ENCODE data around the gene SPARC.

SPARC gene

GRCh38 chr5:151651997-151652645 is 34.6 kb downstream of the SPARC start:
- H3K9me3 ChIP-seq = no peaks in the 10 kb centered on the region
- intact Hi-C loops (cut with DNase I; ENCODE audit: low total_unique reads) = no loop called here
- no peaks in the 10 kb centered on the region for H3K36me3 ChIP-seq
- no peak overlapping the region for H3K4me3 ChIP-seq
- H3K27me3 ChIP-seq = no peaks in the 10 kb centered on the region
- DNase-seq = peak; percentile 82 to 90
- peak; percentile 83 to 89 for TF ChIP-seq CTCF (IDR thresholded peaks at IDR 0.05)
- no peaks in the 10 kb centered on the region for H3K4me1 ChIP-seq
- no peak overlapping the region for H3K27ac ChIP-seq

GRCh38 chr5:151648988-151649387 is 37.7 kb downstream of the SPARC start:
- intact Hi-C loops (cut with DNase I; ENCODE audit: low total_unique reads) = loop anchor here (5.0 kb wide), 1 partner anchor 202 kb away; the partner anchor contains the start of gene SLC36A1
- no peak for DNase-seq
- no peaks in the 10 kb centered on the region for H3K27me3 ChIP-seq
- no peaks in the 10 kb centered on the region for H3K36me3 ChIP-seq
- no peak for TF ChIP-seq CTCF (IDR thresholded peaks at IDR 0.05)
- no peaks in the 10 kb centered on the region for H3K4me1 ChIP-seq
- no peak overlapping the region for H3K27ac ChIP-seq
- H3K4me3 ChIP-seq = no peak overlapping the region
- H3K9me3 ChIP-seq = no peaks in the 10 kb centered on the region

GRCh38 chr5:151648089-151648488 is 38.6 kb downstream of the SPARC start:
- H3K36me3 ChIP-seq = no peaks in the 10 kb centered on the region
- no peak overlapping the region for H3K4me3 ChIP-seq
- DNase-seq = no peak
- no peak for TF ChIP-seq CTCF (IDR thresholded peaks at IDR 0.05)
- H3K4me1 ChIP-seq = no peaks in the 10 kb centered on the region
- no peak overlapping the region for H3K27ac ChIP-seq
- intact Hi-C loops (cut with DNase I; ENCODE audit: low total_unique reads) = loop anchor here (5.0 kb wide), 1 partner anchor 201 kb away; the partner anchor contains the start of gene SLC36A1
- H3K9me3 ChIP-seq = no peaks in the 10 kb centered on the region
- no peaks in the 10 kb centered on the region for H3K27me3 ChIP-seq

GRCh38 chr5:151647320-151647861 is 39.3 kb downstream of the SPARC start:
- Histone ChIP-seq H3K4me1 (no peaks in the 10 kb centered on the region), H3K27ac (no peak overlapping the region), H3K4me3 (no peak overlapping the region), H3K36me3 (no peaks in the 10 kb centered on the region), H3K27me3 (no peaks in the 10 kb centered on the region), H3K9me3 (no peaks in the 10 kb centered on the region)
- DNase-seq = no peak
- no peak for TF ChIP-seq CTCF (IDR thresholded peaks at IDR 0.05)
- intact Hi-C loops (cut with DNase I; ENCODE audit: low total_unique reads) = loop anchor here (5.0 kb wide), 1 partner anchor 200 kb away; the partner anchor contains the start of gene SLC36A1

- no peak for TF ChIP-seq CTCF (IDR thresholded peaks at IDR 0.05)
- Histone ChIP-seq H3K27me3 (no peaks in the 10 kb centered on the region), H3K36me3 (no peaks in the 10 kb centered on the region), H3K9me3 (no peaks in the 10 kb centered on the region), H3K27ac (no peak overlapping the region), H3K4me3 (no peak overlapping the region), H3K4me1 (no peaks in the 10 kb centered on the region)
- no peak for DNase-seq
- intact Hi-C loops (cut with DNase I; ENCODE audit: low total_unique reads) = loop anchor here (5.0 kb wide), 1 partner anchor 199 kb away; the partner anchor contains the start of gene SLC36A1
These were observed 40.4 kb downstream of the SPARC start for GRCh38 chr5:151646334-151646733.

All from tibial artery (tissue), 4 donors.